Measurements from ENCODE around the gene SEMA3C. TPM values are rescaled to one million over a fixed set of nuclear protein-coding genes. Genes with fewer than 3 reads are reported as not detected.
A peak's percentile ranks its signal among the peaks of the same experiment; 100 is the strongest.

SEMA3C gene
- total RNA-seq, 1 donor from 2014 or later: 91.3 TPM

DNA sequence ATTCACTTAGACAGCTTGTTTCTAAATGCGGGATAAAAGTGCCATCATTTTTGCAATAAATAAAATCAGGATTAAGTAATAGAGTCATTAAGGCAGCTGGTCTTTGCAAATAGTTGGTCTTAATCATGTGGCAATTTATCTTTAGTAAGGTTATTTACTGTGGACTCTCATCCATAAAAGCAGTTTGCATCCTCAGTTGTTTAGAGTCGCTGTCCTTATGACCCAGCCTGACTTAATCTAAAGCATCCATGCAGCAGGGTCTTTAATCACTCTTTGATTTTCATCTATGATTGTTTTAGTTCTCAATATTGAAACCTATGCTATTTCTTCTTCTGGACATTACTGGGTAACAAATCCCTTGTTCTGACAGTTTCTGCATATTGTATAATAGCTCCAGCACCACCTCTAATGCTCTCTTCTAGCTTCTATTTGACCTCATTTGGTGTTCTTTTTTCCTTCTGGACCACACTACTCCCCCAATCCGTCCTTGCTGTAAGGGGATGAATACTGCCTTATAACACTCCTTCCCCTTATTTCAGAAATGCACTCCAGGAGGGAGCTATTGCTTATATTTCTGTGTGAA is 185.4 kb downstream of the SEMA3C start:
- TF ChIP-seq, protein P1, sequence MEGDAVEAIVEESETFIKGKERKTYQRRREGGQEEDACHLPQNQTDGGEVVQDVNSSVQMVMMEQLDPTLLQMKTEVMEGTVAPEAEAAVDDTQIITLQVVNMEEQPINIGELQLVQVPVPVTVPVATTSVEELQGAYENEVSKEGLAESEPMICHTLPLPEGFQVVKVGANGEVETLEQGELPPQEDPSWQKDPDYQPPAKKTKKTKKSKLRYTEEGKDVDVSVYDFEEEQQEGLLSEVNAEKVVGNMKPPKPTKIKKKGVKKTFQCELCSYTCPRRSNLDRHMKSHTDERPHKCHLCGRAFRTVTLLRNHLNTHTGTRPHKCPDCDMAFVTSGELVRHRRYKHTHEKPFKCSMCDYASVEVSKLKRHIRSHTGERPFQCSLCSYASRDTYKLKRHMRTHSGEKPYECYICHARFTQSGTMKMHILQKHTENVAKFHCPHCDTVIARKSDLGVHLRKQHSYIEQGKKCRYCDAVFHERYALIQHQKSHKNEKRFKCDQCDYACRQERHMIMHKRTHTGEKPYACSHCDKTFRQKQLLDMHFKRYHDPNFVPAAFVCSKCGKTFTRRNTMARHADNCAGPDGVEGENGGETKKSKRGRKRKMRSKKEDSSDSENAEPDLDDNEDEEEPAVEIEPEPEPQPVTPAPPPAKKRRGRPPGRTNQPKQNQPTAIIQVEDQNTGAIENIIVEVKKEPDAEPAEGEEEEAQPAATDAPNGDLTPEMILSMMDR (IDR thresholded peaks at IDR 0.05; ENCODE audit: partially characterized antibody, unreplicated experiment): no peak
- Mint-ChIP-seq H3K9me3 (ENCODE audit: unreplicated experiment) (peaks cover 2% of the 10 kb centered on the region), H3K27me3 (ENCODE audit: unreplicated experiment) (no peaks in the 10 kb centered on the region), H3K36me3 (ENCODE audit: unreplicated experiment) (peaks cover 5% of the 10 kb centered on the region), H3K4me1 (ENCODE audit: low read depth, unreplicated experiment) (no peaks in the 10 kb centered on the region), H3K4me3 (ENCODE audit: unreplicated experiment) (no peak overlapping the region), H3K27ac (ENCODE audit: unreplicated experiment) (no peak overlapping the region)
- no peak for DNase-seq

DNA sequence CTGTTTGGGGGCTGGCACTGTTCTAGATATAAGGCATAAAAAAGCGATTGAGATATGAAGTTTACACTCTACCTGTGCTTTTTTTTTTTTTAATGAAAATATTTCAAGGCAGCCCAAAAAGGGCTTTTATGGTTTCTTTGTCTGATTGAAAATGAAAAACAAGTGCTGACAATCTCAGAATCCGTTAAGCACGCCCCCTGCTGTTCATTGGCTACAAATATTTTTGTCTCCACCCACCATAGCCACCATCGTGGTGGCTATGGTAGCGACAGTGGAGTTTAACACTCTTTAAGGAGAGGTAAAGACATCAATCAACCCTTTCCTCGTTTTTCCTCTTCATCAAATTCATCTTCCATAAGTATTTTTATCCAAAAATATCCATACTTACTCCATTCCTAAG is 186.2 kb downstream of the SEMA3C start:
- Mint-ChIP-seq H3K4me1 (ENCODE audit: low read depth, unreplicated experiment) (no peaks in the 10 kb centered on the region), H3K4me3 (ENCODE audit: unreplicated experiment) (no peak overlapping the region), H3K27me3 (ENCODE audit: unreplicated experiment) (no peaks in the 10 kb centered on the region), H3K27ac (ENCODE audit: unreplicated experiment) (no peak overlapping the region), H3K36me3 (ENCODE audit: unreplicated experiment) (peaks cover 5% of the 10 kb centered on the region), H3K9me3 (ENCODE audit: unreplicated experiment) (peaks cover 2% of the 10 kb centered on the region)
- TF ChIP-seq, protein P1 (IDR thresholded peaks at IDR 0.05; ENCODE audit: partially characterized antibody, unreplicated experiment): peak; percentile 55
- peak; percentile 22 for DNase-seq

DNA sequence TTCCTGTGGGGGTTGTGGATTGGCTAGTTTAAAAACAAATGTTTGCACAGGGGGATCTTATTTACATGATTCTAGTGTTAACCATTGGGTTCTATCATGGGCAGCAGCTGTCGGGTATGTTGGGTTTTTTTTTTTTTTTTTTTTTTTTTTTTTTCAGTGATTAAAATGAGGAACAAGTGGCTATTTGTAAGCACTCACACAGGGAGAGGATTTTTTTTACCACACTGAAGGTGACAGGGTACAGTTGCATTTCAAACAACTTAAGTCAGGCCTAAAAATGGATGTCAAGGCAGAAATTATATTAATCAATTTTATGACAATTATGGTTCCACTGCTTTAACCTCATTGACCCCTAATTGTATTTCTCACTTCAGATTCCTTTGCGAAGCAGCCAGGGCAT is 187.6 kb downstream of the SEMA3C start:
- H3K4me1 Mint-ChIP-seq (ENCODE audit: low read depth, unreplicated experiment): peaks cover 5% of the 10 kb centered on the region
- no peak overlapping the region for H3K27ac Mint-ChIP-seq (ENCODE audit: unreplicated experiment)
- H3K36me3 Mint-ChIP-seq (ENCODE audit: unreplicated experiment): peaks cover 5% of the 10 kb centered on the region
- TF ChIP-seq, protein P1 (IDR thresholded peaks at IDR 0.05; ENCODE audit: partially characterized antibody, unreplicated experiment): no peak
- DNase-seq: no peak
- H3K27me3 Mint-ChIP-seq (ENCODE audit: unreplicated experiment): no peaks in the 10 kb centered on the region
- H3K9me3 Mint-ChIP-seq (ENCODE audit: unreplicated experiment): peaks cover 2% of the 10 kb centered on the region
- no peak overlapping the region for H3K4me3 Mint-ChIP-seq (ENCODE audit: unreplicated experiment)

DNA sequence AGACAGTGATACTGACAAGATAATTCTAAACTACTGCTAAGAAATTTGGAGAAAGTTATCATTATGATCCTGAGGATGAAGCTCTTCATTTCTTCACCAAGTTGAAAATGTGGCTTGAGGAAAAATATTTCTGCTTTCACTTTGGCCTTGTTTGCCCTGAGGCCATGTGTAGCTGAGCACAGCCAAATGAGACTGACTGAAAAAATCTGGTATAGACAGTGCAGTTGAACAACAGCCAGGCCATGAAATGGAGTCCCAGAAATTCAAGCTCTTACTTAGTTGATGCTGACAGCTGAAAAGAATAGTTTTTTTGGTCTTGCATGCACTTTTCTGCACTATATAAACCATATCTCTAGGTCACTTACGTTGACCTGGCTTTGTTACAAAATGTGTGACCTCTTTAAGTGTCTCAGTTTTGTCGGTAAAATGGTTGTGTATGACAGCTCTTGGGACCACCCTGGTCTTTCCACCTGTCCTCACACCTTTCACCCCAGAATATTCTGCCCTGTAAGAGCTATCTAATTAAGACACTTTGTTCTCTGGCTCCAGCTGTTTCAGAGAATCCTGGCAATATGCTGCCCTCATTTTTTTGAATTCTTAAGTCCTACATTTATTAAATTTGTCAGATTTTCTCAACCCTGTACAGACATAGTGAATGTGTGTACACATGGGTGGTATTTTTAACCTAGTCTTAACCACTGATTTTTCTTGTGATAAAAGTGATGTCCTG is 189.1 kb downstream of the SEMA3C start:
- peaks cover 13% of the 10 kb centered on the region for H3K4me1 Mint-ChIP-seq (ENCODE audit: low read depth, unreplicated experiment)
- H3K27ac Mint-ChIP-seq (ENCODE audit: unreplicated experiment): no peak overlapping the region

More for the DNA sequence above, 189.1 kb downstream of the SEMA3C start:
- no peaks in the 10 kb centered on the region for H3K36me3 Mint-ChIP-seq (ENCODE audit: unreplicated experiment)
- peaks cover 4% of the 10 kb centered on the region for H3K9me3 Mint-ChIP-seq (ENCODE audit: unreplicated experiment)
- no peak overlapping the region for H3K4me3 Mint-ChIP-seq (ENCODE audit: unreplicated experiment)
- TF ChIP-seq, protein P1 (IDR thresholded peaks at IDR 0.05; ENCODE audit: partially characterized antibody, unreplicated experiment): no peak
- no peak for DNase-seq
- H3K27me3 Mint-ChIP-seq (ENCODE audit: unreplicated experiment): no peaks in the 10 kb centered on the region

All from glutamatergic neuron (in vitro differentiated cells).